GM19468 (cell line): ENCODE measurements around the gene TCERG1L.
"Not testable (repeated sequence)": the region's sequence is repeated elsewhere in the genome, so short reads cannot be mapped to it uniquely, and the experiment has no call there.

ENCODE experiments used
- ATAC-seq: cut with Tn5 transposase; IDR thresholded peaks from one replicate; pipeline ENCODE4 v1.9.1; 2021; ENCODE audit warnings: mild to moderate bottlenecking, moderate library complexity, moderate number of reproducible peaks; ENCODE audit not compliant: unreplicated experiment; ENCODE audit errors: extremely low read depth

The TCERG1L gene

GRCh38 chr10:131116216-131116990 is 195.1 kb downstream of the TCERG1L start:
- no peak for ATAC-seq

- ATAC-seq = no peak
Observed at GRCh38 chr10:131115801-131116200, 195.7 kb downstream of the TCERG1L start.

- ATAC-seq = no peak
Observed at GRCh38 chr10:131115321-131115720, 196.2 kb downstream of the TCERG1L start.

- no peak for ATAC-seq
Observed at GRCh38 chr10:131114846-131115245, 196.7 kb downstream of the TCERG1L start.

GRCh38 chr10:131113709-131114291 is 197.7 kb downstream of the TCERG1L start:
- no peak for ATAC-seq

- no peak for ATAC-seq
Observed at GRCh38 chr10:131113165-131113564, 198.4 kb downstream of the TCERG1L start.

GRCh38 chr10:131112691-131113090 is 198.8 kb downstream of the TCERG1L start:
- ATAC-seq = no peak

GRCh38 chr10:131111471-131112080 is 199.9 kb downstream of the TCERG1L start:
- ATAC-seq = no peak

- ATAC-seq = no peak
Observed at GRCh38 chr10:131111007-131111406, 200.5 kb downstream of the TCERG1L start.

- ATAC-seq = no peak
Observed at GRCh38 chr10:131110241-131110783, 201.2 kb downstream of the TCERG1L start.

- no peak for ATAC-seq
Observed at GRCh38 chr10:131109726-131110125, 201.8 kb downstream of the TCERG1L start.

GRCh38 chr10:131109291-131109690 is 202.2 kb downstream of the TCERG1L start:
- ATAC-seq = no peak

GRCh38 chr10:131107970-131108369 is 203.6 kb downstream of the TCERG1L start:
- ATAC-seq = no peak

- no peak for ATAC-seq
Observed at GRCh38 chr10:131102676-131103075, 208.8 kb downstream of the TCERG1L start.

GRCh38 chr10:131102147-131102546 is 209.4 kb downstream of the TCERG1L start:
- no peak for ATAC-seq

- ATAC-seq = not testable (repeated sequence)
Observed at GRCh38 chr10:131100418-131101410, 210.8 kb downstream of the TCERG1L start.

GRCh38 chr10:131099028-131099726 is 212.3 kb downstream of the TCERG1L start:
- no peak for ATAC-seq

- no peak for ATAC-seq
Observed at GRCh38 chr10:131098416-131098952, 213.0 kb downstream of the TCERG1L start.

GRCh38 chr10:131096031-131096430 is 215.5 kb downstream of the TCERG1L start:
- ATAC-seq = no peak
